Activated CD4-positive, alpha-beta T cell treated with anti-CD3 and anti-CD28 coated beads, Interleukin-2, amount 50 U/mL, for 48 hours (primary cell): Measurements from ENCODE around the gene IKZF1.

Source experiments
- DNase-seq, 2 experiments: peaks; one replicate each; pipeline ENCODE4 v3.0.0-alpha.2; 2020

IKZF1 gene

DNA sequence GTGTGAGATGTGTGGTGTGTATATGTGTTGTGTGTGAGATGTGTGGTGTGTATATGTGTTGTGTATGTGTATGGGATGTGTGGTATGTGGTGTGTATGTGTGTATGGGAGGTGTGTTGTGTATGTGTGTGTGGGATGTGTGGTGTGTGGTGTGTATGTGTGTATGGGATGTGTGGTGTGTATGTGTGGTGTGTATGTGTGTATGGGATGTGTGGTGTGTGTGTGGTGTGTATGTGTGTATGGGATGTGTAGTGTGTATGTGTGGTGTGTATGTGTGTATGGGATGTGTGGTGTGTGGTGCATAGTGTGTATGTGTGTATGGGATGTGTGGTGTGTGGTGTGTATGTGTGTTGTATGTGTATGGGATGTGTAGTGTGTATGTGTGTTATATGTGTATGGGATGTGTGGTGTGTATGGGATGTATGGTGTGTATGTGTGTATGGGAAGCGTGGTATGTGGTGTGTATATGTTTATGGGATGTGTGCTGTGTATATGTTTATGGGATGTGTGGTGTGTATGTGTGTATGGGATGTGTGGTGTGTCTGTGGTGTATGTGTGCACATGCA lies 30.8 kb downstream of the IKZF1 start:
- DNase-seq: no peak

DNA sequence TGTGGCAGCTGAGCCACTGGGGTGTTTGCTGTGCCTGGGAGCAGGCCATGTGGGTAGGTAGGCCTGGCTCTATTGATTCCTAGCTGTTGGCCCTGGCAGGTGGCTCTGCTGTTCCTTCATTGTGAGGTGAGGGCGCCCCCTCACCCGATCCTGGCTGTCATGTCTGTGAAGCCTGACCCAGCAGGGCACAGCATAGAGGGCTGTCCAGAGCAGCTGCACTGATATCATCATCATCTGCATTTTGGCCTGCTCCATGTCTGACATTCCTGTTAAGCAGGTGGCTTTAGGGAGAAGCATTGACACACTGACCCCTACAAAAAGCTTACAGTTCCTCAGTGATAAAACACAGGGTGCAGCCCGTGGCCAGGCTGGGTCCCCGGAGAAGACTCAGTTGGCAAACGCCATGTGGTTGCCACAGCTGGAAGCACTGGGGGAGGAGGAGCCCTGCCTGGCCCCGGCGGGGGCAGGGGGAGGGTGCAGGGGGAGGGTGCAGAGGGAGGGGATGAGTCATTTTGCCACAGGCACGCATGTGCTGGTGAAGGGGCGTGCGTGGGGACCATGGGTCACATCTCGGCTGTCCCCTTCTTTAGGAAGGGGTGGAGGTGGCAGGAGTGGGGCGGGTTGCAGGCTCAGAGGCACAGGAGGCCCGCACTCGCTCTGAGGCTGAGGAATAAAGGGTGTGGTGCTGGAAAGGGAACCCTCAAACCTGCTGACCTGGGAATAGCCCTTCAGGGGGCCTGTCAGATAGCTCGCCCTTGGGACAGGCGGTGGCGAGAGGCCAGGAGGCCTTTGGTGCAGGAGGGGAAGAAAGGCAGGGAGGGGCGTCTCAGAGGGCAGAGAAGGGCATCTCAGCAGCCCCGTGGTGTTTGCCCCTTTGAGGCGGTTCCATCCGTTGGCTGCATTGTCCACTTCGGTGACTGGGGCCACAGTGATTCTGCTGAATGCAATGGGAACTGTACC lies 31.6 kb downstream of the IKZF1 start:
- DNase-seq: peak; percentile 82 to 86

DNA sequence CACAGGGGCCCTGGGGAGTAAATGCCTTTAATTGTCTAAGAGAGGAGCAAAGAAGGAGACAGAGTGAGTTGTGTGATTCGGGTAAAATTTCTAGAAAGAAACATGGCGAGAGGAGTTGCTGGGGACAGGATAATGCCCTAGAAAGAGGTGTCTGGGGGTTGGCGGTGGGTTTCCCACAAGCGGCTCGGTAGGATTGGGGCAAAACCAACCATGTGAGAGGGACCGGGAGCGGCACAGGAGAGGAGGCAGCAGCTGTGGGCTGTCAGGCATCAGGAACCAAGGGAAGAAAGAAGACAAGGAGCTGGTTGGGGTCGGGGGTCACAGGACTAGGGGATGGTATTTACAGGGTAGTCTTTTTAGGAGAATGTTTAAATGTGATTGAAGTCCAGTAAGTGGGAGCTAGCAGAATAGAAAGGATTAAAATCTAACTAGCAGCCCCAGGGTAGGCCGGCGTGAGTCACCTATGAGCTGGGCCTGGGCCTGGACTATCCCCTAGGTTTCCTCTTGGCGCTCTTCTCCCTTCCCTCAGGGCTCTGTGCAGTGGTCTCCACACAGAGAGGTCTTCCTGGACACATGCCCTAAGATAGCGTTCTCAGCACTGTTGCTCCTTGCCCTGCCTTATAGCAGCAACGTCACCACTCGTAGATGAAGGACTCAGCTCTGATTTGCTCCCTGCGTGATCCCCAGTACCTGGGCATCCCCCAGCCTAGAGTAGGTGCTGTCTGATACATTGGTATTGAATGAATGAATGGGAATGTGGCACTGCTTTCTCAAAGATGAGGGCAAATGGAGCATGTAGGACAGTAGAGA lies 32.6 kb downstream of the IKZF1 start:
- DNase-seq: peak in 1 of 2 experiments; percentile 44

DNA sequence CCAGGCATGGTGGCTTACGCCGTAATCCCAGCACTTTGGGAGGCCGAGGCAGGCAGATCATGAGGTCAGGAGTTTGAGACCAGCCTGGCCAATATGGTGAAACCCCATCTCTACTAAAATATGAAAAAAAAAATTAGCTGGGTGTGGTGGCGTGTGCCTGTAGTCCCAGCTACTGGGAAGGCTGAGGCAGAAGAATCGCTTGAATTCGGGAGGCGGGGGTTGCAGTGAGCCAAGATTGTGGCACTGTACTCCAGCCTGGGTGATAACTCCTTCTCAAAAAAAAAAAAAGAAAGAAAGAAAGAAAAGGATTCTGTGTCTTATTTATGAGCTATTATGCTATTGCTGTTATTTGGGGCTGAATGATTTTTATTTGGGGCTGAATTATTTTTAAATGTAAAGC lies 35.0 kb downstream of the IKZF1 start:
- DNase-seq: peak in 1 of 2 experiments; percentile 4

DNA sequence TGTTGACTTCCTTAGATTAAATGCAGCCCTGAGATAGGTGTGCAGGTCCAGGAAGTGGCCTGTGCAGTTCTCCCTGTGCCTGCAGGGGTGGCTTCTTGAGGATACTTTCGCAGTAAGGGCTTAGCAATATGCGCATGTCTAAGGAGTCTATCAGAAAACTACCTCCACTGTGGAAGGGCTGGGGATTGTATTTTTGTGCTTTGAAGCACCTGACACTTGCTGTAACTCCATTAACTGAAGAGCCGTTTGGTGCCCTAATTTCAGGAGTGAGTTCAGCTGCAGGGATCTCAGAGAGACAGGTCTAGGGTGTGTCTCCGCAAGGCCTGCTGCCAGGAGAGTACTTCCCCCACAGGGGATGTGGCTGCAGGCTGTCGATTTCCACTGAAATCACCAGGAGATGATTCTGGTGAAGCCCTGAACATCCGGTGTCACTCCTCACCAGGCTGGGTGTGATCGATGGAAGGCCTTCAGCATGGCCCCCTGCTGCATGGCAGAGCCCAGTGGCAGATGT lies 35.5 kb downstream of the IKZF1 start:
- DNase-seq: peak in 1 of 2 experiments; percentile 71

DNA sequence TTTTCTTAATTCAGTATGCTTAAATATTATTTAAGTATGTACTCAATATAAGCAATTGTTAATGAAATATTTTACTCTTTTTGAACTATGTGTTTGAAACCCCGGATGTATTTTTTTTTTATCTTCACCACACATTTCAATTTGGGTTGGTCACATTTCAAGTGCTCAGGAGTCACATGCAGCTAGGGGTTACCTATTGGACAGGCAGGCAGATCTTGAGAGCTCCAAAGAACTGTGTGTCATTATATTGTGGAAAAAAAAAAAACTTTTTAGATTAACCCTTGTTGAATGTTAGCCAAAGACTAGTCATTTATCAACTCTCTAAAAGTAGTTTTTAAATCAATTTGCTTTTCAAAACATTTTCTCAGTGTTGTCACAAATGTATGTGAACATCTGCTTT lies 37.2 kb downstream of the IKZF1 start:
- peak in 1 of 2 experiments; percentile 21 for DNase-seq

DNA sequence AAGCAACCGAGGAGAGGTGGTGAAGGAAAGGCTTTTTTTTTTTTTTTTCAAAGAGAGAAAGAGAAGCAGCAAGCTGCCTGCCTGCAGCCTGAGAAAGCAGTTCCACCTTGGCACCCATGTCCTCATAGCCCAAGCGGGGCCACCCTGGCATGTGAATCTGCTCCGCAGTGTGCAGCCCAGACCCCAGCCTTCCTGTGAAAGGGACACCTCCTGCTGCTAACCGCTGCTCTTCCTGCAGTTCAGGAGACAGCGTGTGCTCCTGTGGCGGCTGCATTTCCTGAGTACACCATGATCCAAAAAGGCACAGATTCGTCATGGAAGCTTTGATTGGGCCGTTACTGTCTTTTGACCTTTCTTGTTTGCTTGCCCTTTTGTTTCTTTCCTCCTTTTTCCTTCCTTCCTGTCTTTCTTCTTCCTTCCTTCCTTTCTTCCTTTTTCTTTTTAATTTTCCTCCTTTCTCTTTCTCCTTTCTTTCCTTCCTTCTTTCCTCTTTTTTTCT lies 38.1 kb downstream of the IKZF1 start:
- peak in 1 of 2 experiments; percentile 65 for DNase-seq

DNA sequence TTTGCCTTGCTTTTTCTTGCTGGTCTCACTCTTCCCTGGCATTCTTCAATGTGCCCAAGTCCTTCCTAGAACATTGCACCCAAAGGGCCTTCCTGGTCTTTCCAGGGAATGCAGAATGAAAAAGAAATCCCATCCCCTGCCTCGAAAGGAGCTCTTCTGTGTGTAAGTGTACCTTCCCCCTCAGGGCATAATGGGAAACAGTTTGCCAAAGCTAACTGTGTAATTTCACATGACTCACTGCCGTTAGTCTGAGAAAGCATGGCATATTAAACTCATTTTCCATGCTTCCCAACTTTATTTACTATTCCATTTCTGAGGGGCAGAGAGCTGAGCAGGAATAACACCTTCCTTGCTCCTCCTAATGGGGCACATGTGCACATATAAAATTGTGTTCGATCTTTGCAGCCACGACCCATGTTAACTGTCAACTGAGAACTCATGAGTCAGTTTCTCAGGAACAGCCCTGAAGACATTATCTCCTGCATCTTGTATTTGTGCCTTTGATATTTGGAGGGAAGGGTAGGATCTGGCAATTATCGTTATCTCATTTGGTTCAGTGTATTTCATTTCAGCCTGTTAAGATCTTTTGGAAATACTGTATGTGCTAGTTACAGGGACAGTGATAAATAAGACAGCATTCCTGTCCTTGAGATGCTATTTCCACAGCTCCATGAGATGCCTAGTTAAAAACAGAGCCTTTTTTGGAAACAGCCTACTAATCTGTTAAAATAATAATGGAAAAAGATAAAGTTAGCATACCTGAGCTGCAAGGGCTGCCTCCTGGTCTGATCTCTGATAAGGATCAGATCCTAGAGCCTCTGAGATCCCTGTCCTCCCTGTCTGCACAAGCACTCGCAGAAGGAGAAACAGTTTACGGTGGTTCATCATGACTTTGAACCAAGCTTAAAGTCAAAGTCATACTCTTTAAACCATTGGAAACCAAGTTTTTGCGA lies 42.3 kb downstream of the IKZF1 start:
- no peak for DNase-seq

DNA sequence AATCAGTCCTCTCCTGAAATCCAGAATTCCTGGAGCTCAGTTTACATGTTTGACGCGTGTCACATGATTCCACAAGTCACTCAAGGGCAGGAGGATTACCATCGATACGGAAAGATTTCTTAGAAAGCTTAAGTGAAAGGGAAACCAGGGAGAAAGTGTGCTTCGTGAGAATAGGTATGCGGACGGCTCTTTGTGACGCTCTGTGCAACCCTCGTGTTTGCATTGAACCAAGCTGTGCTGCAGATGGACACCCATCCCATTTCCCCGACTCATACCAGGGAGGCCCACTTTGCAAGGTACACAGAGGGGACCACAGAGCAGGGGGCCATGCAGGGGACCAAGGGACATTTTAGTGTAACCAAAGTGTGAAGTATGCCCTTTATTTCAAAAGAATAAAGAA lies 43.2 kb downstream of the IKZF1 start:
- no peak for DNase-seq

DNA sequence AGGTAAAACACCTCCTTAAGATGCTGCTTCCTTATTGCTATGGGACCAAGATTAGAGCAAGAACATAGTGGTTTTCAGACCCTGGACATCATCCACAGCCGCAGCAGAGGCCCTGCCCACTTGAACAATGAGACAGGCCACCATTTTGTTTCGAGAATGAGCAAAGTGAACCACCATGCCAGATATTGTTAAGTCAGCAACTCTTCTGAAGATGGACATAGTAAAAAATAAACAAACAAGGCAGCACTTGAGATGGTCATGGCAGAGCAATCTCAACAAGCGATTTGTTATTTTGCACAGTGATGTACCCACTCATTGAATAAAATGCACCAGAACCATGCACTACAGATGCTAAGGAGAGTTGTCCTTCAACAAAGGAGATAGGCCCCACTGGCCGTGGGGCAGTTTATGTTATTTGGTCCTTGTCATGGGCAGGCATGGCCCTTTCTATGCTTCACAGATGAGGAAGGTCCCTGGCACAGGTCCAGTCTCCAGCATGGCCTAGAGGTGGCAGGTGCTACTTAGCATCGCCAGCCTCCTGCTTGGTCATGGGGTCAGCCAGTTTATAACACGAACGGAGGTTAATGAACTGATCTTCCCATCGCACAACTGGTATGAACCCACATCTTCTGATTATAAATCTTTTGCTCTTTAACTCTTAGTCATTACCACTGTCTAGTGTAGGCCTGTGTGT lies 44.1 kb downstream of the IKZF1 start:
- DNase-seq: no peak

DNA sequence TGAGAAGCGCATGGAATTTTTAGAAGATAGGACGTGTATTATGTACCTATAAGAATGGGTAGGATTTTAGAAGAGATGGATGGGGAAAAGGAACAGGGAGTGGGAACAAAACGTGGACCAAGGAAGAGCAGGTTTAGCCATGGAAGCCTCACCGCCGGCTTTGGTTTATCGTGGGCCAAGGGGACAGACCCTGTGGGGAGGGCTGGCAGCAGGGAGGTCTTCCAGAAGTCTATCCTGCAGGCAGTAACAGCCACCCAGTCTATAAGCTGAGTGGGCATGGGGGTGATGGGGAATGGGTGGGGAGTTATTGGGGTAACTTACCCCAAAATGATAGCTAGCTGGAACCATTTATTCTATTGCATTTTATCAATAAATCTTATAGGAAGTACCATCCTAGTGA lies 44.9 kb downstream of the IKZF1 start:
- DNase-seq: no peak

DNA sequence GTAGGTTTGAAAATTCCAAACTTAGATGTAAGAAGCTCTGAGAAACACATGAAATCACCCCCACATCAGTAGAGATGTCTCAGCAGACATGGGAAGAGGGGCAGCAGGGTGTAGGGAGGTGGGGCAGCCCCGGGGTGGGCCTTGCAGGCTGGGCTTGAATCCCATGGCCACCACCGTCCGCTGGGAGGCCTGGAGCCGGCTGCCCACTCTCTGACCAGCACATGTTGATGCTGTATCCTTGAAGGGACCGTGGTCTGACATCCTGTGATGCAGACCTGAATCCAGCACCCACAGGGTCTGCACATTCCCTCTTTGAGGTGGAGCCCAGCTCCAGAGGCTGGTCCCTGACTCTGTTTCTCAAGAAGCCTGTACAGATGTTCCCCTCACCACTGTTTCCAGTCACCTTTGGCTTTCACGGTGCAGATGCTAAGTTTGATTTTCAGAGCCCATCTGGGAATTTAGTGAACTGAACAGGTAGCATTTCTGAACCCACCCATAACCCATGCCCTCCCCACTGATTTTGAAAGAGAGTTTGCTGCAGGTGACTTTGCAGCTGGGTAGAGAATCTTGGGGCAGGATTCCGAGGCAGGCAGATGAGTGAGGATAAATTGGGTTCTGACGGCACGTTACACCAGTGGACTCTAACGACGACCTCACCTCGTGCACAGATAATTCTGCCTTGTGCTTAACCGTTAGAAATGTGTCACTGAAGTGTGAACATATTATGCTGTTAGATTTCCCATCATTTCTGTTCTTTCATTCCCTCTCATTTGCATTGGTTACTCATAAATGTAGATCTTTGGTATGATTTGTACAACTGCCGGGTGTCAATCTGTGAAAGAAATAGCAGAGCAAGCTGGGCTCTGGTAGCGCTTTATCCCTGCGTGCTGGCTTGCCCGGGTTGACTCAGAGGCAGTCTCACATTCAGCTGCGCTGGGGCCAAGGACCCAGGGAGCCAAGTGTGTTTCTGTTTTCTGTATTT lies 45.7 kb downstream of the IKZF1 start:
- DNase-seq: peak; percentile 83 to 88

DNA sequence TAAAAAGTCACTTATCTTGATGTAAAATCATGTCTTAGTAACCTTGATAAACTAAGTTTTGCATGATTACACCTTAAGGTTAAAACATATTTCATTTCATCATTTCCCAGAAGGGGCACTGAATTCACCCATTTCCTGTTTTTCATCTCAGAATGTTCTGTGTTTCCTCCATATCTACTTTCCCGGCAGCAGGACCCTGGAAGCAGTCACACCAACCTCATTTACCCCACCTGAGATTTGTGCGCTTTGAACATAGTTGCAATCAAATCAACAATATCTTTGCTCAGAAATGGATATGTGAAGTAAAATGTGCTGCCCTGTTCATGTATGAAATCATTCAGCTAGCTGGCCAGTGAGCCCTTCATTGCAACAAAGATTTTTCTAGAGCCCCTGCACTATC lies 46.8 kb downstream of the IKZF1 start:
- DNase-seq: no peak

DNA sequence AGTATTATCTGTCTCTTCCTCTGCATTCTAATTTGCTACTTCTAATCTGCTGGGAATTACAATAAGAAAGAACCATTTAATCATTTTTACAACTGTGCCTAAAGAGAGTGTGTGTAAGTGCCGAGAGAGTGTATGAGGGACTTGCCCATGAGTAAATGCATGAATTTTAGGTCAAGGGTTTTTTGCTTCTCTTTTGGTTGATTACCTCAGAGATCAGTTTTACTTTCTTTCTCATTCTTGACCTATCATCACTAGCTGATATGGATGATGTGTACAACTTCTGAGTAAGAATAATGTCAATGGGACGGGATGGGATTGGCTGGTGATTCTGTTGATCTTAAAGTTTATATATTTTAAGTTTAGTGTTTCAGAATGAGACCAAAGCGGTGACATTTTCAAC lies 47.8 kb downstream of the IKZF1 start:
- no peak for DNase-seq

DNA sequence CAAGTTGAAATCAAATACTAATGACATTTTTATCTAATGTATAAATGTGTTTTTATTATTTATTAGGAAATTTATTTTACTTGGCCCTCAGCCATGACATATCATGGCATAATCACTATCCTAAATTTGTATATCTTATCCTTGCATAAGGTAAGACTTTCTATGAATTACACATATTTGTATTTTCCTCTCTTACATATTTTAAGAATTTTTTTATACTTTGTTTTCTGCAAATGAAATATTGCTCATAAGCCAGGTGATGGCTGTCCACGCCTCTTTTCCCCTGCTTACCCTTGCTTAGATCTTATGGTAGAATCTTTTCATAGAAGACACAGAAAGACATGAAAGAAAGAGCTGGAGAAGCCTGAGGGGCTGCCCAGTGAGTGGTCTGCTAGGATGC lies 48.2 kb downstream of the IKZF1 start:
- DNase-seq: no peak

DNA sequence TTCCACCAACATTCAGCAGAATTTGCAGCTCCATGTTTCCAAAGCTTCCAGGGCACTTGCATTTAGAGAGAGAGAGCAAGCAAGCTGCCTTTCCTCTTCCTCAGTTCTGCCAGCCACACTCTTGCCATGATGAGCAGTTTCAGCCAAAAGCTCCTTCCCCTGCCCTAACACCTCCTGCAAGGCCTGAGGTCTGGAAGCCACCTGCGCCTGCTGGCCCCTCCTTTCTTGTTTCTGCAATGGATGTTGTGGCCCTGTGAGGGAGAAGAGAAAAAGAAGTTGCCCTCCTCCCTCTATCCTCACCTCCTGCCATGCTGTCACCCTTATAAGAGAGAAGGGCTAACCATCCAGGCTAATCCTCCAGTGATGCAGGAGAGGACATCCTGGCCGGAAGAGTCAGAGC lies 48.7 kb downstream of the IKZF1 start:
- DNase-seq: no peak

DNA sequence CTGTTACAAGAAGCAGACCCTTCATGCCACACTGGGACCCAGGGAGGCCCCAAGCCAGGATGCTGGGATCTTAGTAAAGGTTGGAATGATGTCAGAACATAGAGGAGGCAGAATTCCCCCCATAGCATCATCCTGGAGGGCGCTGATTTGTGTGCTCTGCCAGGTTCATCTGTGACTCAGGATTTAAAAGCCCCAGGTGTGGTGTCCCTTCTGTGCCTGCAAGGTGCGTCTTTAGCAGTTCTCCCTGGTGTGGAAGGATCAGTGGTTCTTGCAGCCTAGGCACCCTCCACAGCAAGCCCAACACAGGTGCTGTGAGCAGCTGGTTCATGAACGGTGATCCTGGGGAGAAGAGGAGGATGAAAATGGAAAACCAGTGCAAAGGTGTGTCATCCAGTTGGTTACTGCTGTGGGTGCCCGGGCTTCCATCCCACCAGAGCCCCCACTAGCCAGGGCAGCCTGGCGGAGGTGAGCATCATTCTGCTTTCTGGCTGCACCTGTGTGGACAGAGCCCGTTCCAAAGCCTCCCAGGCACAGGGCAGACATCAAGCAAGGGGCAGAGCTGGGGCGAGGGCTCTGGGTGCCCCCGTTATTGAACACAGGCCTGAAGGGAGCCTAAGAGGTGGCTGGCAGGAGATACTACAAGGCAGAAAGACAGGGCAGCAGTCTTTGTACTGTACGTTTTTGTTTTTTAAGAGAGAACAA lies 49.5 kb downstream of the IKZF1 start:
- DNase-seq: no peak

DNA sequence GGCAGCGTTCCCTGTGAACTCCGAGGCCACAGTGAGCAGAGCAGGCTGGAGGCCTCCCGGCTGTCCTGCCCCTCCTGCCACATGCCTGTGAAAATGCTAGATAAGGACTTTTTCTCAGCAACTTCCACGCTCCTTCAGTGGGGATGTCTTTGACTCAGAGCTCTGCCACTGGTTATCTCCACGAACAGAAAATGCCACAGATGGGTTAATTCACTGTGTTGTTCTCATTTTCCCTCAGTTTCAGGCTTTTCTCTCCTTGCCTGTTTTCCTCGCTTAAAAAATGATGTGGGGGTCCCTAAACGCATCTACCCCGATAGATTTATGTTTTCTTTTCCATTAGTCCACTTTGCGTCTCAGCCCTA lies 51.3 kb downstream of the IKZF1 start:
- no peak for DNase-seq

DNA sequence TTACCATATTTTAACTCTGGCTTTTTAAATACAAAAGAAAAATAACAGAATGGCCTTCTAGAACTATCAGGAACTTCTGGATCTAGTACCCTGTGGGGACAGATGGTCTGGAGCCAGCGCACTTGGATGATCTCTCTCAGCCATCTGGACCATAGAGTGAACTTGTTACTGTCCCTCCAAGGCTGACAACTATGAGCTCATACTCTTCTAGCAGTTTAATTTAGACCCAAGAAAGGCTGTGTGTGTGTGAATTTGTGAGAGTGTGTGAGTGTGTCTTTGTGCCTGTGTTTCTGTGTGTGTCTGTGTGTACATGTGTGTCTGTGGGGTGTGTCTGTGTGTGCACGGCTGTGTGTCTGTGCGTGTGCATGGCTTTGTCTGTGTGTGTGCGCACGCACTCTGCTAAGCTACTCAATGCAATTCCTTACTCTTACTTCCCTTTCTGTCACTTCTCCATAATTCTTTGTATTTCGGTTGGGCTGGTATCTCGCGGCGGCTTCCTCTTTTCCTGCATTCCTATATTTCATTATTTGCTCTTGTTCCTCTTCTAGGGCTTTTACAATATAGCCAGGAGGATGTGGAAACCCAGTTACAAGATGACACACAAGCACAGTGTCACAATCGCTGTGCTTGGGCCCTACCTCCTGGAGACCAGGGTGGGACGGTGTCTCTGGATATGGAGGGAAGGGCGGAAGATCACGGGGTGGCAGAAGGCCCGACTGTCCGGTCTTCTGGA lies 51.9 kb downstream of the IKZF1 start:
- no peak for DNase-seq
